IPS-NIHi7 (cell line): ENCODE data around the gene DNA2.
"Not testable (repeated sequence)": the region's sequence is repeated elsewhere in the genome, so short reads cannot be mapped to it uniquely, and the experiment has no call there.

ENCODE experiments used
- DNase-seq: peaks from one replicate; pipeline ENCODE4 v3.0.0; 2012; ENCODE audit warnings: mixed read lengths; ENCODE audit errors: extremely low spot score

The DNA2 gene, protein sequence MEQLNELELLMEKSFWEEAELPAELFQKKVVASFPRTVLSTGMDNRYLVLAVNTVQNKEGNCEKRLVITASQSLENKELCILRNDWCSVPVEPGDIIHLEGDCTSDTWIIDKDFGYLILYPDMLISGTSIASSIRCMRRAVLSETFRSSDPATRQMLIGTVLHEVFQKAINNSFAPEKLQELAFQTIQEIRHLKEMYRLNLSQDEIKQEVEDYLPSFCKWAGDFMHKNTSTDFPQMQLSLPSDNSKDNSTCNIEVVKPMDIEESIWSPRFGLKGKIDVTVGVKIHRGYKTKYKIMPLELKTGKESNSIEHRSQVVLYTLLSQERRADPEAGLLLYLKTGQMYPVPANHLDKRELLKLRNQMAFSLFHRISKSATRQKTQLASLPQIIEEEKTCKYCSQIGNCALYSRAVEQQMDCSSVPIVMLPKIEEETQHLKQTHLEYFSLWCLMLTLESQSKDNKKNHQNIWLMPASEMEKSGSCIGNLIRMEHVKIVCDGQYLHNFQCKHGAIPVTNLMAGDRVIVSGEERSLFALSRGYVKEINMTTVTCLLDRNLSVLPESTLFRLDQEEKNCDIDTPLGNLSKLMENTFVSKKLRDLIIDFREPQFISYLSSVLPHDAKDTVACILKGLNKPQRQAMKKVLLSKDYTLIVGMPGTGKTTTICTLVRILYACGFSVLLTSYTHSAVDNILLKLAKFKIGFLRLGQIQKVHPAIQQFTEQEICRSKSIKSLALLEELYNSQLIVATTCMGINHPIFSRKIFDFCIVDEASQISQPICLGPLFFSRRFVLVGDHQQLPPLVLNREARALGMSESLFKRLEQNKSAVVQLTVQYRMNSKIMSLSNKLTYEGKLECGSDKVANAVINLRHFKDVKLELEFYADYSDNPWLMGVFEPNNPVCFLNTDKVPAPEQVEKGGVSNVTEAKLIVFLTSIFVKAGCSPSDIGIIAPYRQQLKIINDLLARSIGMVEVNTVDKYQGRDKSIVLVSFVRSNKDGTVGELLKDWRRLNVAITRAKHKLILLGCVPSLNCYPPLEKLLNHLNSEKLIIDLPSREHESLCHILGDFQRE

DNA sequence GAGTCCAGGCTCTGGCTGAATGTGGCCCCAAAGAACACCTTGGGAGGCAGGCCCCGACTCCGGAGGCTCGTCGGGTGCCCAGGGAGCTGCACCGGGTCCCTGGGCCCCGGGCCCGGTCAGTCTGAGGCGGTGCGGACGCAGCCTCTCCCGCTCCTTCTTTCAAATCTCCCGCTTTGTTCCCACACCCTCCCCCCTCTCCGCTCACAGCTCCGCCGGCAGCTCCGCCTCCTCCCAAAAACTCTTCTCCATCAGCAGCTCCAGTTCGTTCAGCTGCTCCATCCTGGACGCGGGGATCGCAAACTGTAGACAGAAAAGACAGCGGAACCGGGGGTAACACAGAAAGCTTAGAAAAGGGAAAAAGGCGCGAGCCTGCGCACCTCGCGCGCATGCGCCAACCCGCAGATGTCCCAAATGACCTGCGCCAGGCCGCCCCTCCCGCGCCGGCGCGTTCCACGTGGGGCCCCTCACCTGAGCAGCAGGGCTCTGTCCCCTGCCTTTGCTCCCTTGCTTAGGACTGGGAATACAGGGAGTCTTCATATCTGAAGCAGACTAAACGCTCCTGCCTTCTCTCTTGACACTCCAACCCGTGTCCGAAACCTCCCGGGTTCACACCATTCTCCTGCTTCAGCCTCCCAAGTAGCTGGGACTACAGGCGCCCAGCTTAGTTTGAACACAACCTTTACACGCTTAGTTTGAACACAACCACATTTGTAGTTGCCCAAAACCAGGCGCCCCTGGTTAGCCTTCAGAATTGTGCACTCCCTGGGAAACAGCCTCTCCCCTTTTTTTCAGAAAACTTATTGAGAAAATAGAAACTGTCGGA, at the start of gene DNA2:
DNA2 (minus strand) TSS at position 388 of the 823 bp plus-strand sequence; CDS start at position 279, 109 bp downstream.
- peak; percentile 96 for DNase-seq

DNA sequence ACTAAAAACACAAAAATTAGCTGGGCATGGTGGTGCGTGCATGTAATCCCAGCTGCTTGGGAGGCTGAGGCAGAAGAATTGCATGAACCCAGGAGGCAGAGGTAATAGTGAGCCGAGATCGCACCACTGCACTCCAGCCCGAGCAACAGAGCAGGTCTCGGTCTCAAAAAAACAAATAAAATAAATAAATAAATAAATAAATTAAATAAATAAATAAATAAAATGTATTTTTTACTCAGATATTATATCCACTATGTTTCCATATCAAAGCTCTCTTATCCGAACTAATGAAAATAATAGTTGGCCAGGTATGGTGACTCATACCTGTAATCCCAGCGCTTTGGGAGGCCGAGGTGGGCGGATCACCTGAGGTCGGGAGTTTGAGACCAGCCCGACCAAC, 46.8 kb upstream of the DNA2 start:
- not testable (repeated sequence) for DNase-seq

DNA sequence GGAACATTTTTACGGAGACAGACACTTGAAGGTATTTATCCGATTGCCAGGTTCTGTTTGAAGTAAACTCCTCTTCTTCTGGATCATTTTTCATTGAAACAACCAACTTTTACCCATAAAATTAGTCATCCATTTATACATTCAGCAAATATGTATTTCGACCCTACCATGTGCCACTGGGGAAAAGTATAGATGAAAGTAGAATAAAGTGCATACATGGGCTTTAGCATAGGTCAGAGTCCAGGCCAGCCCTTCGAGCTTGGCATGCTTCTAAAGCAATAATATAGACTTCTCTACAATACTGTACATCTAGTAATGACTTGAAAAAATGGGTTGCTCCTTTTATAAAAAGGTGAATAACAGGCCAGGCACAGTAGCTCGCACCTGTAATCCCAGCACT, 45.4 kb upstream of the DNA2 start:
- DNase-seq, result no peak

DNA sequence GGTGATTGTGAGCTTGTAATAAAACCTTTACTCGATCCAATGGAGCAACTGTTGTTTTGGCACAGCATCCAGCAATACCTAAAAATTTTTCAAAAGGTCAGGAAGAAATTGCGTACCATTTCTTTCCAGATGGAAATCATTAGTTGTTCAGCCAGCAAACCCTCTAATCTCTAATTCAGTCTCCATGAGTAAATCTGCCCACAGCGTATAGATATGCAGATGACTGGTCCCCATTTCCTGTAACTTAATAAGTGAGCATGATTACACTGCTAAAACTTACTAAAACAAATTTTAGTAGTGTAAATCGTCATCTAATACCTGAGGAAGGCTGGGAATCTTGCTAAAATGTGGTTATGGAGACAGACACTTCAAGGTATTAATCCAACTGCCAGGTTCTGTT, 45.0 kb upstream of the DNA2 start:
- DNase-seq, result no peak

DNA sequence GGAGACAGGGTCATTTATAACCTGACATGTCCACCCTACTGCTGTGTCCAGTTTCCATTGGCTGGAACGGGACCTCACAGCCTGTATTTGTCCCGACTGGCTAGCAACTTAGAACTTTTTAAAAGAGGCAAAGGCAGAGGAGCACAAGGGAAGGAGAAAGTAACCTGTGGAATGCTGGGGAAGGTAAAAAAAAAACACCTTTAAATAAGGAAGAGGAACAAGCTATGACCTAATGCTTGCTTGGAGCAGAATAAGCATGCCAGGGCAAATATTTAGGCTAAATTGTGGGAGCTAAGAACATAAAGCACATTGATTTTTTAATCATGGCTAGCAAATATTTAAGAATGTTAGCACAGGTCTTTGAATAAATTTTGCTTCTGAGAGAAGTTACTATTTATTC, 44.4 kb upstream of the DNA2 start:
- not testable (repeated sequence) for DNase-seq

DNA sequence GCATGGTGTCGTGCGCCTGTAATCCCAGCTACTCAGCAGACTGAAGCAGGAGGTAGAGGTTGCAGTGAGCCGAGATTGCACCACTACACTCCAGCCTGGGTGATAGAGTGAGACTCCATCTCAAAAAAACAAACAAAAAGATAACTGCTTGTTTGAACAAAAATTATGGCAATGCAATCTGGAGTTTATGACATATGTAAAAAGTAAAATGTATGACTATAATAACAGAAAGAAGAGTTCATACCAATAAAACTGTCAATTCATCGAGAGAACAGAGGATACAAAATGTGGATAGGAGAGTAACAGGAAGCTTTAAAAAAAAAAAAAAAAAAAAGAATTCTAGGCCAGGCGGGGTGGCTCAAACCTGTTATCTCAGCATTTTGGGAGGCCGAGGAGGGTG, 36.3 kb upstream of the DNA2 start:
- no peak for DNase-seq

DNA sequence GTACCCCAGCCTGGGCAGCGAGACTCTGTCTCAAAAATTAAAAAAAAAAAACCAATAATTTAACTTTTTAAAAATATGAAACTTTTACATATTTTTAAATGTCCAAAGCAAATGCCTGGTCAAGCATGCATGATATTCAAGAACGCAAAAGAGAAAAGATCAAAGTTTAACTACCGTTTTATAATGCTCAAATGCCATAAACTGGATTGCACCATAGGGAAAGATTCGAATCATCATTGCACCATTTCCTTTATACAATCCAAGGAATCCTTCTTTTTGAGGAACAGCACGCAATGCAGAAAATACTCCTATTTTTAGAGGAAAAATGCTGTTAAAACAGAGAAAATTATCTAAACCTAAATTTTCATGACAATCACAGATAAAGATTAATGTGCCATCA, 34.6 kb upstream of the DNA2 start:
- DNase-seq, result no peak

DNA sequence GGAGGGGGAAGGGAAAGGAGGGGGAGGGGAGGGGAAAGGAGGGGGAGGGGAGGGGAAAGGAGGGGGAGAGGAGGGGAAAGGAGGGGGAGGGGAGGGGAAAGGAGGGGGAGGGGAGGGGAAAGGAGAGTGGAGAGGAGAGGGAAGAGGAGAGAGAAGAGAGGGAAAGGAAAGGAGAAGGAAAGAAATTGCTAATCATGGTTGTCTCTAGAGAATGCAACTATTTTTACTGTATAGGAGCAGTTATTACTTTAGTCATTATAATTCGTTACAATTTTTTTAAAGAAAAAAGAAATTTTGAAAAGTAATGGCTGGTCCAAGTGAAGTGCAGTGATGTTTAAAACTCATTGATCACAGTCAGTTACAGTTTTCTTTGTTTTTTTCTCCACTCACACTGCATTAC, 31.1 kb upstream of the DNA2 start:
- DNase-seq, result no peak

DNA sequence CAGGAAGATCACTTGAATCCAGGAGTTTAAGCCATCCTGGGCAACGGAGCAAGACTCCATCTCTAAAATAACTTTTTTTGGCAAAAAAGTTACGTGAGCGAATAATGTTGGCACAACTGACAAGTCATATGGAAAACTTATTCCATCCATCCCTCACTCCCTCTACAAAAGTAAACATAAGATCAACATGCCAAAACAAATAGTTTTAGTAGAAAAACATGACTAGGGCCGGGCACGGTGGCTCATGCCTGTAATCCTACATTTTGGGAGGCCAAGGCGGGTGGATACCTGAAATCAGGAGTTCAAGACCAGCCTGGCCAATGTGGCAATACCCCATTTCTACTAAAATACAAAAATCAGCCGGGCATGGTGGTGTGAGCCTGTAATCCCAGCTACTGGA, 29.9 kb upstream of the DNA2 start:
- DNase-seq, result no peak

DNA sequence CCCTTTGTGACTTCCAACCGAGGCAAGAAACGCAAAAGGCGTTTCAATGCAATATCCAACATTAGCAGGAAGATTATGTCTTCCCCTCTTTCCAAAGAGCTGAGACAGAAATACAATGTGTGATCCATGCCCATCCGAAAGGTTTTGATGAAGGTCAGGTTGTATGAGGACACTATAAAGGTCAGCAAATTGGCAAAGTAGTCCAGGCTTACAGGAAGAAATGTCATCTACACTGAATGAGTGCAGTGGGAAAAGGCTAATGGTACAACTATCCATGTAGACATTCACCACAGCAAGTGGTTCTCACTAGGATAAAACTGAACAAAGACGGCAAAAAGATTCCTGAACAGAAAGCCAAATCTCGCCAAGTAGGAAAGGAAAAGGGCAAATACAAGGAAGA, 27.8 kb upstream of the DNA2 start:
- no peak for DNase-seq

DNA sequence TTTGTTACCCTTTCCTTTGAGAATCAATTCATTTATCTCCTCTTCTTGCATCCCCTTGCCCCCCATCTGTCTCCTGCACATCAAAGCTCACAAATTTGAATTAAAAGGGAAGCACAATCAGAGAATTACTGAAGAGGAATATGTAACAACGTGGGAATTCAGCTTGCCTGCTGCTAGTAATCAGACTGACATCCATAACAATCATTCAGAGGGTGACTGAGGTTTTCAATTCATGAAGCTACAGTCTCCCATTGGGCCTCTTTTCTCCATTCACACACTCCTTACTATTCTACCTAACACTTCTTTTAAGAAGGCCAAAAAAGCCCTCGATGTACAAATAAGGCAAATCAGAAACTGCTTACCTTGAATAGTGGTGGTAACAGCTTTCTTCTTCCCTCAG, 24.3 kb upstream of the DNA2 start:
- DNase-seq, result peak; percentile 36

DNA sequence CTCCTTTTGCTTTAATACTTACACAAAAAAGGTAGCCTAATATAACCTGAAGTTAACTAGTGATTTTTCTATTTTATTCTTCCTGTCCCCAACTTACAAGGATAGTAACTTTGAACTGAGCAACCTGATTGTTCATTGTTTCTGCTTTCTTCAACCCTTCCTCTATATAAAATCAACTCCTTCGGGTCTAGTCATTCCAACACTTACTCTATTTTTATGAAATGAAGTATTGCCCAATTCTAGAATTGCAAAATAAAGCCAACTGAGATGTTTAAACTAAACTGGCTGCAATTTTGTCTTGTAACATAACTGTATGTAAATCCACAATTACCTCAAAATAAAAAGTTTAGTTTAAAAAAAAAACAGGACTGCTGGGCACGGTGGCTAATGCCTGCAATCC, 20.3 kb upstream of the DNA2 start:
- DNase-seq, result no peak

DNA sequence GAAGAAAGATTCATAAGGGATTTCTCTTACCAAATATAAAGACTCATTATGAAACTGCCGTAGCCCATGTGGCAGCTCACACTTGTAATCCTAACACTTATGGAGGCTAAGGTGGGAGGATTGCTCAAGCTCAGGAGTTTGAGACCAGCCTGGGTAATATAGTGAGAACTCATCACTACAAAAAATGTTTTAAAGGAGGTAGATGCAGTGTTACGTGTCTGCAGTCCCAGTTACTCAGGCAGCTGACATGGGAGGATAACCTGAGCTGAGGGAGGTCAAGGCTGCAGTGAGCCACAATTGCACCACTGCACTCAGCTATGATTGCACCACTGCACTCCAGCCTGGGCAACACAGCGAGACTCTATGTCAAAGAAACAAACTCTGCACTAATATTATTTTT, 18.1 kb upstream of the DNA2 start:
- no peak for DNase-seq

DNA sequence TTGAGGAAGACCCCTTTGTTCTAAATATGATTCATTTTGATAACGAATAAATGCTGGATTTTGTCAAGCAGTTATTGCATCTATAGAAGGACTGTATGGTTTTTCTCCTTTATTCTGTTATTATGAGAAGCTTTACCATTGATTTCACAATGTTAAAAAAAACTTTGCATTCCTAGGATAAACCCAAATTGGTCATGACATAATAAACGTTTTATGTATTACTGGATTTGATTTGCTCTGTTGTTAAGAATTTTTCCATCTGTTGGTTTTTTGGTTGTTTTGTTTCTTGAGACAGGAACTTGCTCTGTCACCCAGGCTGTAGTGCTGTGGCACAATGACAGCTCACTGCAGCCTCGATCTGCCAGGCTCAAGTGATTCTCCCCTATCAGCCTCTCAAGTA, 2.2 kb upstream of the DNA2 start:
- no peak for DNase-seq

DNA sequence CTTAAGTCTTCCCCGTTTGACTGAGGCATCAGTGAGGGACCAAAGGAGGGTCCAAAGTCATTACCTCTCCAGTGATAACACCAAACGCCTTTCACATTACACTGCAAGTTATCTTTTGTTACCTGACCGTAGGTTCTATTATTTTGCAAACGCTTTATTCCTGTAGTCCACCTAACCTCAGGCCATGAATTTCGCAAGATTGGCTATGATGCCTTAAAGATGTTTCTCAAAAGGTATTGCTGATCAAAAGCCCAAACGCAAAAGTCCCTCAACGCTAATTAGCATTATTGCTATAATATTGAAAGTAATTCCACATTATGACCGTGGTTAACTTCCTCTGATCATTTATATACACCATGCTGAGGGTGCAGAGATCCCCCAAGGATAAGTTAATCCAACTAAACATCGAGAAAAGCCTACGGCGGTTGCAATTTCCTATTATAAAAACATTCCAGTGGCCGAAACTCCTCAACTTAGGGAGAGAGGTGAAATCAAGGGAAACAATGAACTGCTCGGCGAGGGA, 649 bp downstream of the DNA2 start:
- peak; percentile 15 for DNase-seq

DNA sequence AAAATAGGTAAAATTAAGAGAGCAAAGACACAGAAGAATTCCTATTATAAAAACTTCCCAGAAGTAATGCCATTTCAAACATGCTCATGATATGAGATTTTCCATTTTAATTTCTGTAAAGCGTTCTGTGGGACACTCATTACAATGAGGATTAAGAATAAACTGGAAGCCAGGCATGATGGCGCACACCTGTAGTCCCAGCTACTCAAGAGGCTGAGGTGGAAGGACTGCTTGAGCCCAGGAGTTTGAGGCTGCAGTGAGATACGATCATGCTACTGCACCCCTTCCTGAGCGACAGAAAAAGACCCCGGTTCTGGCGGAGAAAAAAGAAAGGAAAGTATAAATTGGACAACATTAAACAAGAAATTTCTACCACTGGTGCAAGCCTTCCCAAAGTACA, 1.5 kb downstream of the DNA2 start:
- DNase-seq, result no peak

DNA sequence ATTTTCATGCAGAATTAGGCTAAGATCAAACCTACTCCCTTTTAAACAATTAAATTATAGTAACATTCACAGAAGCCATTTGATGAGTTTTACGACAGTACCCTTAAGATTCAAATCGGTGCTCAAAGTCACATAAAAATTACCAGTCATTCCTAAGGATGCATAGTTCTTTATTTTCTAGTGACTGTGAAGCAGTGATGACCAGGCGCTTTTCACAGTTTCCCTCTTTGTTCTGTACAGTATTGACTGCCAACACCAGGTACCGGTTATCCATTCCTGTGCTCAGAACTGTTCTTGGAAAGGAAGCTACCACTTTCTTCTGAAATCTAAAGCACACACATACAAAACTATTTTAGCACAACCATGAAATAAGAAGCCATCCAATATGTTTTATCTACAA, 1.9 kb downstream of the DNA2 start:
- DNase-seq, result no peak

DNA sequence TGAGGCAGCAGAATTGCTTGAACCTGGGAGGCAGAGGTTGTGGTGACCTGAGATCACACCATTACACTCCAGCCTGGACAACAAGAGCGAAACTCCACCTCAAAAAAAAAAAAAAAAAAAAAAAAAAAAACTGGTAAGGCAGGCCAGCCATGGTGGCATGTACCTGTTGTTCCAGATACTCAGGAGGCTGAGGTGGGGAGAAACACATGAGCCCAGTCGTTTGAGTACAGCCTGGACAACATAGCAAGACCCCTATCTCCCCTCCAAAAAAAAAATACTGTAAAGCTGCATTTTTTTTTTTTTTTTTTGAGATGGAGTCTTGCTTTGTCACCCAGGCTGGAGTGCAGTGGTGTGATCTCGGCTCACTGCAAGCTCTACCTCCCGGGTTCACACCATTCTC, 7.0 kb downstream of the DNA2 start:
- DNase-seq, result not testable (repeated sequence)

DNA sequence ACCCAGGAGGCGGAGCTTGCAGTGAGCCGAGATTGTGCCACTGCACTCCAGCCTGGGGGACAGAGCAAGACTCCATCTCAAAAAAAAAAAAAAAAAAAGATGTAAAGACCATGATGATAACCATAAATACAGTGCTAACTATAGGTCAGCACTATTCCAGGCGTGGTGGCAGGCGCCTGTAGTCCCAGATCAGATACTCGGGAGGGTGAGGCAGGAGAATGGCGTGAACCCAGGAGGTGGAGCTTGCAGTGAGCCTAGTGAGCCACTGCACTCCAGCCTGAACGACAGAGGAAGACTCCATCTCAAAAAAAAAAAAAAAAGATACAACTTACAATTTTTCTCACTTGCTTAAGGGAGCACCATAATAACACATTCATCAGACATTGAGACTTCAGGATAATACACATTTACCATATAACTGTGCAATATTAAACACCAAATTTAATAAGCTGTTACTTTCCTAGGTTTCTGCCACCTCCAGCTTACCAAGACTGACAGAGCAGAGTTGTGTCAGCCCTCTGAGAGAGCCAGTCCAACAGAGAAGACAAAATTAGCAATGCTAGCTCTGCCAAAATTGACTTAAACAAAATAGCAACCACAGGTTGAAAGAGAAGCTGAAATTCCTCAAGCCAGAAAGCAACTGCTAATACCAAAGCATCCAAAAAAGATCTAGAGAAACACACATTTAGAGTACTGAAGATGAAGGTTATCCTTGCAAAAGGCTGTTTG, 8.2 kb downstream of the DNA2 start:
- no peak for DNase-seq

DNA sequence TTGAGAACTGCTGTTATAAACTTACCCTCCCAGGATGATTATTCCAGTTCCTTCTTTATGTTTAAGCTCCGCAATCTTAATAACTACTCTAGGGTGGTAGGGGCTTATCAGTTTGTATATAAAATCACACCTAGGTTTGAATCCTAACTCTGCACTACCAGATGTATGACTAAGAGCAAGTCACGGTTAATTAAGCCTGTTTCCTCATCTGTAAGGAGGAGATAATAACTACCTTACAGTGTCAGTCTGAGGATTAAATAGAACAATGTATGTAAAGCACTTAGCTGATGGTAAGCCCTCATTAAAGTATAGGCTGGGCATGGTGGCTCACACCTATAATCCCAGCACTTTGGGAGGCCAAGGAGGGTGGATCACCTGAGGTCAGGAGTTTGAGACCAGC, 9.2 kb downstream of the DNA2 start:
- no peak for DNase-seq

DNA sequence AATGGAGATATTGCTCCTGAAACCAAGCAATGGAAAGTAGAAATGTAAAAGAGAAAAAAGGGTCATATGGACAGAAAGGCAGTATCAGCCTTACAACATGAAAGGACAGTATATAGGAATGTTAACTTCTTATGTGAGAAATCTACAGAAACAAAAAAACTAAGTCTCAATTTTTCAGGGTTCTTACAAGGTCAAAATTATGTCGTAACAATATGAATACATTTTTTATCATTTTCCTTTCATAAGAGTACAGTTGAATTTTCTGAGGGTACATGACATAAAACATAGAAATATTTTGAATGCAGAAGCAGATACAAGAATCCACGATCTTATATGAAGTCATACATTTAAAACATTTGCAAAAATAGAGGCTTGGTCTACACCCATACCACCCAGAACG, 10.7 kb downstream of the DNA2 start:
- no peak for DNase-seq
